Mucosa of stomach (tissue), 1 donor: Measurements from ENCODE around the gene FBXO17.

ENCODE experiments used
- H3K27me3 ChIP-seq: one replicate; pipeline ENCODE4 v1.7.0; 2013; ENCODE audit warnings: mild to moderate bottlenecking, low read length; ENCODE audit not compliant: control insufficient read depth, insufficient read depth
- H3K36me3 ChIP-seq: one replicate; pipeline ENCODE4 v1.7.0; 2013; ENCODE audit warnings: low read length; ENCODE audit not compliant: control insufficient read depth, insufficient read depth
- H3K4me1 ChIP-seq: one replicate; pipeline ENCODE4 v1.7.0; 2013; ENCODE audit warnings: mild to moderate bottlenecking, low read length; ENCODE audit not compliant: control insufficient read depth, insufficient read depth
- H3K4me3 ChIP-seq: one replicate; pipeline ENCODE4 v1.7.0; 2013; ENCODE audit warnings: low read length
- H3K9ac ChIP-seq: one replicate; pipeline ENCODE4 v1.7.0; 2013; ENCODE audit warnings: mild to moderate bottlenecking, low read length, moderate library complexity
- H3K9me3 ChIP-seq: one replicate; pipeline ENCODE4 v1.7.0; 2013; ENCODE audit warnings: mild to moderate bottlenecking, low read length, moderate library complexity; ENCODE audit not compliant: control insufficient read depth
- donor health status: Pancreatic carcinoma.

Gene FBXO17

GRCh38 chr19:38918526-38918925, 57.0 kb downstream of the FBXO17 start:
- Histone ChIP-seq H3K4me1 (no peaks in the 10 kb centered on the region), H3K4me3 (no peak overlapping the region), H3K27me3 (no peaks in the 10 kb centered on the region), H3K9ac (no peak overlapping the region), H3K9me3 (no peaks in the 10 kb centered on the region), H3K36me3 (no peaks in the 10 kb centered on the region)

DNA sequence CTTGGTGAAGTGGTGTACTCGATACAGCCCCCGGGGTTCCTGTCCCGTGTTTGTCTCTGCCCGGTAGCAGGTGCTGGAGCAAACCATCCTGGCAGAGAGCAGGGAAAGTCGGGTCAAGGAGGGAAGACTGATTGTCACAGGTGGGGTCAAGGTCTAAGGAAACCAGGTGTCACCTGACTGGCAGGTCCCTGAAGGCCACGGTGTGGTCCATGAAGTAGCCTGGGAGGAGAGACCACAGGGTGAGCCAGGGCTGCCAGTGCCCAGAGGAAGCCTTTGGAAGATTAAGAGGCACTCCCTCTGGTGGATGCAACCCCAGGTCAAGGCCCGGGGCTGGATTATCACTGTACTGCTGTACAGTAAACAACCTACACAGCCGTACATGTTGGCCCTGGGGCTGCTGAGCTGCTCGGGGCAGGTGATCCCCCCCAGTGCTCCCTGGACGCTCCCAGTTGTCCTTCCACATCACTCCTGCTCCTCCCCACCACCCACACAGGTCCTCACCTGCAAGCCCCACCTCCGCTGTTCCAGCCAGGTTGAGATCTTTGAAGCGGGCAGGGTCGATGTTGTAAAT, 57.5 kb downstream of the FBXO17 start:
- Histone ChIP-seq H3K4me3 (no peak overlapping the region), H3K27me3 (no peaks in the 10 kb centered on the region), H3K4me1 (no peaks in the 10 kb centered on the region), H3K36me3 (no peaks in the 10 kb centered on the region), H3K9ac (no peak overlapping the region), H3K9me3 (no peaks in the 10 kb centered on the region)

- no peaks in the 10 kb centered on the region for H3K36me3 ChIP-seq
- H3K4me1 ChIP-seq = no peaks in the 10 kb centered on the region
- H3K9me3 ChIP-seq = no peaks in the 10 kb centered on the region
- peaks cover 1% of the 10 kb centered on the region for H3K27me3 ChIP-seq
- H3K9ac ChIP-seq = no peak overlapping the region
- H3K4me3 ChIP-seq = no peak overlapping the region
Measured at GRCh38 chr19:38917516-38917915, 58.0 kb downstream of the FBXO17 start.

DNA sequence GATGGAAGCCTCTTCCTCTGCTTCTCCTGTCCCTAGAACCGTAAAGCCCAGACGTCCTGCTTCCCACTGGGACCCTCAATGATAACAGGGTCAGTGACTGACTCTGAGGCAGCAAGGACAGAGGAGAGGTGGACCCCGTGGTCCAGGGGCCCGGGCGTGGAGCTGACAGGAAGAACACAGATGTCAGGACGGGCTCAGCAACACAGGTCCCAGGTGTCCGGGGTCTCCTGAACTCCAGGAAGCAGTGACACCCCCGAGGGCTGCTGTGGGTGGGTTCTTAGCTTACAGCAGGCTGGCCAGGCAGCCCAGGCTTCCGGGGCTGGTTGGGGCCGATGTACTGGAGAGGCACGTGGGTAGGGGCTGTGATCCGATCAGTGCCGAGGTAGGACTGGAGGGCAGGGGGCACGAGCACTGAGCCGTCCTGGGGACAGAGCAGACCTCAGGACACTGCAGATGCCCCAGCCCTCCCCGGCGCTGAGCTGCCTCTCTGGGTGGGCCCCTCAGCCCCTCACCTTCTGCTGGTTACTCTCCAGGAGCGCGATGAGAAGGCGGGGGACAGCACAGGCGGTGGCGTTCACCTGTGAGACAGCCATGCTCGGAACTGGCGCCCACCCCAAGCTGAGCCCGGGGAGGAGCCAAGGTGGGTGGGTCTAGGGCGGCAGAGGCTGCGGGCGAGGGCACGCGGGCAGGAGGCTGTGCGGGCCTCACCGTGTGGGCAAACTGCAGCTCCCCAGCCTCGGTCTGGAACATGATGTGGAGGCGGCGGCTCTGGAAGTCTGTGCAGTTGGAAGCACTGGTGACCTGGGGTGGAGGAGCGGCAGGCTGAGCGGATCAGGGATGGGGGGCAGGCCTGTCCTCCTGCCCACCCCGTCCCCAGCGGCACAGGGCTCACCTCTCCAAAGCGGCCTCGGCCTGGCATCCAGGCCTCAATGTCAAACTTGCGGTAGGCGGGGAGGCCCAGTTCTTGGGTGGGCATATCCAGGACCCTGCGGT, 59.9 kb downstream of the FBXO17 start:
- H3K9ac ChIP-seq = no peak overlapping the region
- H3K9me3 ChIP-seq = no peaks in the 10 kb centered on the region
- peaks cover 16% of the 10 kb centered on the region for H3K27me3 ChIP-seq
- H3K4me1 ChIP-seq = no peaks in the 10 kb centered on the region
- H3K36me3 ChIP-seq = no peaks in the 10 kb centered on the region
- H3K4me3 ChIP-seq = no peak overlapping the region

GRCh38 chr19:38913958-38914357, 61.6 kb downstream of the FBXO17 start:
- Histone ChIP-seq H3K4me1 (no peaks in the 10 kb centered on the region), H3K27me3 (peaks cover 16% of the 10 kb centered on the region), H3K9me3 (no peaks in the 10 kb centered on the region), H3K9ac (no peak overlapping the region), H3K36me3 (no peaks in the 10 kb centered on the region), H3K4me3 (no peak overlapping the region)

GRCh38 chr19:38912600-38913514, 62.7 kb downstream of the FBXO17 start:
- Histone ChIP-seq H3K9ac (no peak overlapping the region), H3K36me3 (no peaks in the 10 kb centered on the region), H3K4me1 (no peaks in the 10 kb centered on the region), H3K9me3 (no peaks in the 10 kb centered on the region), H3K4me3 (no peak overlapping the region), H3K27me3 (peaks cover 16% of the 10 kb centered on the region)

DNA sequence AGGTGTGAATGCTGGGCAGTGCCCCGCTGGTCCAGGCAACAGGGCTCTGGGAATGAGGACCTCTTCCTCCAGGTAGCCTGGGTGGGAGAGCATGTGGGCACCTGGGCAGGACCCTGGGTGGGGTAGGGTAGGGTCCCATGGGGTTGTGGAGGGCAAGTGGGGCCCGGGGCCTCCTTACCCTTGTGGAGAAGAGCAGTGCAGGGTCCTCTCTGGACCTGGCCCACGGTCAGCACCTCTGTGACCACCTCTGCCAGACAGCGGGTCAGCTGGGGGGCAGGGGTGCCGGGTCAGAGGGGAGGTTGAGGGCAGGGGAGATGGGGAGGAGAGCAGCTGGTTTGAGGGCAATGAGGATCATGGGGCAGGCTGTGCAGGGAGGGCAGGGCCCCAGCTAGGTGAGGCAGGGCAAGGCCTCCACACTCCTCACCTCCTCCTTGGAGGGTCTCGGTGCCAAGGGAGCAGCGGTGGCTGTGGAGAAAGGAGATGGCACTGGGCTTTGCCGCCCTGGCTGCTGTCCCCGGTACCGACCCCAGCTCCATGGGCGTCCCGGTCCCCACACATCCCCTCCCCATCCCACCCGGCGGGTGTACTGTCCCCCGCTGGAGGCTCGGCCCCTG, 64.0 kb downstream of the FBXO17 start:
- Histone ChIP-seq H3K9me3 (no peaks in the 10 kb centered on the region), H3K27me3 (peaks cover 16% of the 10 kb centered on the region), H3K4me3 (no peak overlapping the region), H3K9ac (no peak overlapping the region), H3K36me3 (no peaks in the 10 kb centered on the region), H3K4me1 (no peaks in the 10 kb centered on the region)

DNA sequence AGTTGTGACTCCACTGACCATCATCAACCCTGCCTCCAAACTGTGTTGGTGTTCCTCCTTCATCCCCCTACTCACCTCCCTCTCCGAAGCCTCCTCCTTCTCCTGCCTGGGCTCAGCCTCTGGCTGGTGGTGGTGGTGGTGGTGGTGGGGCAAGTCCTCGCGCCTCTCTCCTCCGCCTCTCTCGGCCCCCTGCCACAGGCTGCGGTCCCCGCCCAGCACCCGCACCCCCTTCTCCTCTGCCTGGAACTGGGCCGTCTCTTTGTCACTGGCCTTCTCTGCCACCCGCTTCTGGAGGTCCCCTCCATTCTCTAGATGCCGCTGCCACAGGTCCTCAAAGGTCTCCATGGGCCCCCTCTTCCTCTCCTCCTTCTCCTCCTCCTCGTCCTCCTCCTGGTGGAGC, 65.1 kb downstream of the FBXO17 start:
- peaks cover 16% of the 10 kb centered on the region for H3K27me3 ChIP-seq
- no peaks in the 10 kb centered on the region for H3K4me1 ChIP-seq
- no peak overlapping the region for H3K4me3 ChIP-seq
- H3K36me3 ChIP-seq = peaks cover under 1% of the 10 kb centered on the region
- H3K9me3 ChIP-seq = no peaks in the 10 kb centered on the region
- no peak overlapping the region for H3K9ac ChIP-seq

DNA sequence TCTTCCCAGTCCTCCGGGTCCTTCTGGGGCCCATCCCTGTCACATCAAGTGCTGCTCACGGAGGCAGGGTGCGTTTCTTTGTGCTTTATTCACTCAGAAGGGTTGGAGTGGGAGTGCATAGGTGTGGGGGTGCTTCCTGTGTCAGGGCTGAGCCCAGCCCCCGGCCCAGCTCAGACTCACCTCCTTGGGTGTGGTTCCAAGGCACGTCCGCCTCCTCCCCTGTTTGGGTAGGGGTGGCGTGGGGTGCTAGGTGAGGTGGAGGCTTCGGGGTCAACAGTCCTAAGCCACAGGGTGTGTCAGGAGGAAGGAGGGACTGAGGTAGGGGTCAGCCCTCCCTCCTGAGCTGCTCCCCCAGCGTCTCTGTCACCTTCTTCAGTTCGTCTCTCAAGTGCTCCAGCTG, 66.6 kb downstream of the FBXO17 start:
- H3K36me3 ChIP-seq = peaks cover 9% of the 10 kb centered on the region
- no peaks in the 10 kb centered on the region for H3K9me3 ChIP-seq
- H3K27me3 ChIP-seq = peaks cover 16% of the 10 kb centered on the region
- no peak overlapping the region for H3K4me3 ChIP-seq
- no peak overlapping the region for H3K9ac ChIP-seq
- no peaks in the 10 kb centered on the region for H3K4me1 ChIP-seq

GRCh38 chr19:38907670-38908069, 67.9 kb downstream of the FBXO17 start:
- H3K36me3 ChIP-seq = peaks cover 9% of the 10 kb centered on the region
- no peak overlapping the region for H3K4me3 ChIP-seq
- H3K9ac ChIP-seq = no peak overlapping the region
- H3K9me3 ChIP-seq = no peaks in the 10 kb centered on the region
- H3K4me1 ChIP-seq = no peaks in the 10 kb centered on the region
- peaks cover 16% of the 10 kb centered on the region for H3K27me3 ChIP-seq

GRCh38 chr19:38907227-38907626, 68.3 kb downstream of the FBXO17 start:
- peaks cover 9% of the 10 kb centered on the region for H3K36me3 ChIP-seq
- H3K9me3 ChIP-seq = no peaks in the 10 kb centered on the region
- H3K9ac ChIP-seq = no peak overlapping the region
- peaks cover 12% of the 10 kb centered on the region for H3K27me3 ChIP-seq
- no peaks in the 10 kb centered on the region for H3K4me1 ChIP-seq
- H3K4me3 ChIP-seq = no peak overlapping the region
